NK-92 (cell line): ENCODE results near the gene PLXNA3.

Source experiments
- DNase-seq: peaks from one replicate; lab custom pipeline; 2025; ENCODE audit not compliant: unreplicated experiment; lab: John Stamatoyannopoulos, UW

The PLXNA3 gene

GRCh38 chrX:154434394-154435168 is 23.5 kb upstream of the PLXNA3 start:
- DNase-seq = no peak

GRCh38 chrX:154435171-154435733 is 22.8 kb upstream of the PLXNA3 start:
- DNase-seq = no peak

GRCh38 chrX:154436374-154436982 is 21.6 kb upstream of the PLXNA3 start:
- no peak for DNase-seq

- DNase-seq = no peak
Observed at GRCh38 chrX:154436983-154437752, 20.9 kb upstream of the PLXNA3 start, which contains the start of gene GDI1. Gene GDI1 (plus strand): TSS chrX:154437154. CDS start chrX:154437255, 101 bp downstream.

- no peak for DNase-seq
Observed at GRCh38 chrX:154437971-154438893, 19.8 kb upstream of the PLXNA3 start.

GRCh38 chrX:154439841-154440240 is 18.2 kb upstream of the PLXNA3 start:
- no peak for DNase-seq

- no peak for DNase-seq
Observed at GRCh38 chrX:154440623-154441357, 17.3 kb upstream of the PLXNA3 start.

- DNase-seq = no peak
Observed at GRCh38 chrX:154441564-154441963, 16.5 kb upstream of the PLXNA3 start.

GRCh38 chrX:154441984-154442707 is 15.9 kb upstream of the PLXNA3 start:
- DNase-seq = no peak

GRCh38 chrX:154443479-154443910 is 14.6 kb upstream of the PLXNA3 start:
- no peak for DNase-seq

GRCh38 chrX:154443992-154444754 is 13.9 kb upstream of the PLXNA3 start, which contains the start of gene FAM50A:
Gene FAM50A (plus strand): TSS chrX:154444141. CDS start chrX:154444236, 95 bp downstream.
- DNase-seq = no peak

GRCh38 chrX:154444755-154445246 is 13.3 kb upstream of the PLXNA3 start:
- no peak for DNase-seq

- DNase-seq = no peak
Observed at GRCh38 chrX:154445776-154446175, 12.3 kb upstream of the PLXNA3 start.

- no peak for DNase-seq
Observed at GRCh38 chrX:154446430-154446829, 11.7 kb upstream of the PLXNA3 start.

- DNase-seq = no peak
Observed at GRCh38 chrX:154448484-154448883, 9.6 kb upstream of the PLXNA3 start.

- DNase-seq = no peak
Observed at GRCh38 chrX:154449618-154450017, 8.5 kb upstream of the PLXNA3 start.

- no peak for DNase-seq
Observed at GRCh38 chrX:154450312-154450711, 7.8 kb upstream of the PLXNA3 start.

GRCh38 chrX:154452823-154453222 is 5.3 kb upstream of the PLXNA3 start:
- no peak for DNase-seq
